Sciatic nerve (tissue), 2 donors: ENCODE results near the gene DSTN. TPM values are rescaled to one million over a fixed set of nuclear protein-coding genes. Genes with fewer than 3 reads are reported as not detected.
A peak's percentile ranks its signal among the peaks of the same experiment; 100 is the strongest.

ENCODE experiments used
- ATAC-seq: fragments of 200-7000 bp; cut with Tn5 transposase; one replicate; pipeline ENCODE4 v1.9.1; 2020; ENCODE audit warnings: mild to moderate bottlenecking, moderate library complexity
- DNase-seq: peaks from one replicate; pipeline ENCODE4 v3.0.0-alpha.2; 2020; ENCODE audit warnings: low spot score
- intact Hi-C: fragments of 100-400 bp; cut with DNase I; formaldehyde crosslinking; loops from one replicate; pipeline ENCODE4 v1.14.2; 2022
- total RNA-seq: library from RNA; stranded (reverse); fragmentation: NEBNext Ultra II Directional; extraction: Animal tissue kit (Norgen Biotek cat#: 25700); gene quantifications from one replicate; pipeline ENCODE4 v1.2.1, GENCODE V29; 2021
- donor health status: DM: no; HTN: no; CAD: no.
- donor health status: DM: no; HTN: no; CAD: no.

The DSTN gene
- total RNA-seq, 1 donor from 2014 or later = 268 TPM

- ATAC-seq (no peak), DNase-seq (no peak)
- intact Hi-C loops = no loop called here
Measured at GRCh38 chr20:17571153-17571527, 1.3 kb downstream of the DSTN start.

GRCh38 chr20:17572034-17572638 is 2.3 kb downstream of the DSTN start:
- intact Hi-C loops = no loop called here

GRCh38 chr20:17573463-17573862 is 3.6 kb downstream of the DSTN start:
- ATAC-seq (no peak), DNase-seq (no peak)
- intact Hi-C loops = no loop called here

More at GRCh38 chr20:17572034-17572638, 2.3 kb downstream of the DSTN start:
- ATAC-seq (no peak), DNase-seq (no peak)

- no peak for DNase-seq
- no peak for ATAC-seq
- intact Hi-C loops = no loop called here
Measured at GRCh38 chr20:17576215-17576614, 6.3 kb downstream of the DSTN start.

DNA sequence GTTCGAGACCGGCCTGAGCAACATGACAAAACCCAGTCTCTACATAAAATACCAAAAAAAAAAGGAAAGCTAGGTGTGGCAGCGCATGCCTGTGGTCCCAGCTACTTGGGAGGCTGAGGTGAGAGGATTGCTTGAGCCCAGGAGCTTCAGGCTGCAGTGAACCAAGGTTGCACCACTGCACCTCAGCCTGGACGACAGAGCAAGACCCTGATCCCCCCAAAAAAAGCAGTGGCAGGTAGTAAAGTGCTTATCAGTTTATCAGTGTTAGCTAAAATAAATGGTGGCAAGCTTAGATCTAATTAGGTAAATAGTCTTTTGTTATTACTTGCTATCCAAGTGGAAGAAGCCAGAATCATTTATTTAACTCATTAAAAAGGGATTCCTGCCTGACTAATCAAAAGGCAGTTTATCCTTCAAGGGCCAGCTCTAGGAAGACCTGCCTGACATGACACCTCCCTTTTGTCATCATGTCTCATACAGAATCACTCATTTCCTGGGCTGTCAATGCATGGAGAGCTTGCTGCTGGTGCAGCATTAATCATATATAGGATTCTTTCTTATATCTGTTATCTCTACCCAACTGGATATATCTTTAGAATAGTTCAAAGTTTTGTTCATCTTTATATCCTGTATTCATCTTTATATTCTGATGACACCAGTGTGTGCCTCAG is 9.6 kb downstream of the DSTN start:
- intact Hi-C loops = no loop called here
- DNase-seq (no peak), ATAC-seq (no peak)

DNA sequence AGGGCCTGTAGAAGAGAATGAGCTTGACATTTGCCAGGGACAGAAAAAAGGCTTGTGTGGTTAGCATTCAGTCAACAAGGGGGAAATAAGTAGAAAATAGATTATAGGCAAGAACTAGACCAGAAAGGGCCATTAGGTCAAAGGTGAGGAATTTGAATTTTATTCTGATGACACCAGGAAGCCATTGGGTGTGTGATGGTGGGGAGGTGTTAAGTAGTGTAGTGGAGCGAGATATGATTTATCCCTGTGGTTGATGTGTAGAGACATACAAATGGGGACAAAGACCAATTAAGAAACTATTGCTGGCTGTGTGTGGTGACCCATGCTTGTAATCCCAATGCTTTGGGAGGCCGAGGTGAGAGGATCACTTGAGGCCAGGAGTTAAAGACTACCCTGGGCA is 11.0 kb downstream of the DSTN start:
- intact Hi-C loops = no loop called here
- ATAC-seq = no peak
- no peak for DNase-seq

DNA sequence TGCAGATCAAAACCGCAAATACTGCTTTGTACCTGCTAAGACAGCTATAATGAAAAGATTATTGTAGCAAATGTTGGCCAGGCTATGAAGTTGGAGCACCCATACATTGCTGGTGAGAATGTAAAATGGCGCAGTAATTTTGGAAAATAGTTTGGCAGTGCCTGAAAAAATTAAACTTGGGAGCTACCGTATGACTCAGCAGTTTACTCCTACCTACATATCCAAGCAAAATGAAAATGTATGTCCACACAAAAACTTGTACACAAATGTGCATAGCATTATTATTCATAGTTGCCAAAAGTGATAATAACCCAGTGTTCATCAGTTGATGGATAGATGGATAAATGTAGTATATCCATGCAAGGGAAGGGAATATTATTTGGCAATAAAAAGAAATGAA is 13.3 kb downstream of the DSTN start:
- intact Hi-C loops = no loop called here
- DNase-seq = no peak
- ATAC-seq = no peak

DNA sequence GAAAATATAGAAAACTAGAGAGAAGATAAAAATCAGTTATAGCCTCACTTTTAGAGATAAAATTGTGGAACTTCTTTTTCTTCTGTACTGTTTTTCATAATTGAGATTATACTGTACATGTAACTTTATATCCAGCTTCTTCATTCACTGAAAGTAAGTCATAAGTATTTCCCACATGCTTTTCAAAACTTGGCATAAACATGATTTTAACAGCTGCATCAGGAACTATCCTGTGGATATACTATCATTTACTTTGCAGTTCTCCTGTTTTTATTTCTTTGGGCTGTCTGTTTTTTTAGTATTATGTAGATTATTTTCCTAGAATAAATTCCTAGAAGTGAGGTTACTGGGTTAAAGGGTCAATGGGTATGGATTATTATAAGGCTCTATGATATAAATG is 14.8 kb downstream of the DSTN start:
- intact Hi-C loops = no loop called here
- no peak for DNase-seq
- ATAC-seq = no peak

- DNase-seq = no peak
- intact Hi-C loops = no loop called here
- ATAC-seq = no peak
Measured at GRCh38 chr20:17586250-17586649, 16.4 kb downstream of the DSTN start.

DNA sequence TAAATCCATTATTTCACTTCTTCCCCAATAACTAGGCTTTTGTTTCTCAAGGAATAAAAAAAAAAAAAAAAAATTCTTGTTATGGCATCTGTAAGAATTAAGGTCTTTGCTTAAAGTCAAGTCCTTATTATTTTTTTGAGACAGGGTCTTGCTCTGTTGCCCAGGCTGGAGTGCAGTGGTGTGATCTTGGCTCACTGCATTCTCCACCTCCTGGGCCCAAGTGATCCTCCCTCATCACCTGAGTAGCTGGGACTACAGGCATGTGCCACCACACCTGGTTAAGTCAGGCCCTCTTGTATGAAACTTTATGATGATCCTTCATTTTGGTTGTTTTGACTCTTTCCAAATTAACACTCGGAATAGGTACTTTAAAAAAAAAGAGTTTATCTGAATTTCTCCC is 17.3 kb downstream of the DSTN start:
- ATAC-seq = no peak
- intact Hi-C loops = no loop called here
- no peak for DNase-seq

DNA sequence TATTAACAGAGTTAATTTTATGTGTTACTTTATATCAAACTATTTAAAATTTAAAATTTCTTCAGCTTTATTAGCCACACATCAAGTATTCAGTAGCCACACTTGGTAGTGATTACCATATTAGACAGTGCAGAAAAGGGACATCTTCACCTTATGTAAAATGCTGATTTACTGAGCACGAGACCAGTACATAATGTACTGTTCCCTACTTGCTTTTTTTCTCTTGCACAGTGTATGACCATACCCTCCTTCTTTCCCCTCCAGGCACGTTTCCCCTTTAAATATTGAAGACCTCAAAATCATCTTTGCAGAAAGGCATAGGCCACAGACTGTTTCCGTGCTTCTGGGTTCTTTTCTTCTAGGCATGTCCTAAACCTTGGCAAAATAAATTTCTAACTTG is 17.9 kb downstream of the DSTN start:
- ATAC-seq (no peak), DNase-seq (no peak)
- intact Hi-C loops = no loop called here

- no peak for DNase-seq
- intact Hi-C loops = no loop called here
- no peak for ATAC-seq
Measured at GRCh38 chr20:17589161-17589834, 19.4 kb downstream of the DSTN start.

DNA sequence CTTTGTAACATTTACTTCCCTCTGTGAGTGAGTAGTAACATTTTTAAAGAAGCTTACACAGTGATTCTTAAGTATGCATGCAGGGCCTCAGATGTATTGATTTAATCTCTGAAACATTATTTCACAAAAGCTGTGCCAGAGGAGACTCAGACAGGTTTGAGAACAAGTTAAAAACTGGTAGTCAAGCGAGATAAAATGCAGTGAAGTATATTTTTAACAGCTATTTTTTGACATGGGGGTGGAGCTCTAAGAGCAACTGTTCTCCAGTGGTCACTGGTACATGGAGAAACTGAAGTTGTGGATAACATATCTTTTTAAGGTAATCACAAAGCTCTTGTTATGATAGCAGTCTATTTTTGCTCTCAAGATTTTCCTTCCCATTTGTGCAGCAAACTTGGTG is 20.4 kb downstream of the DSTN start:
- intact Hi-C loops = no loop called here
- DNase-seq (no peak), ATAC-seq (no peak)

GRCh38 chr20:17593902-17594301 is 24.0 kb downstream of the DSTN start:
- intact Hi-C loops = no loop called here
- ATAC-seq = no peak

GRCh38 chr20:17594443-17594842 is 24.6 kb downstream of the DSTN start:
- no peak for ATAC-seq
- intact Hi-C loops = no loop called here
- no peak for DNase-seq

More at GRCh38 chr20:17593902-17594301, 24.0 kb downstream of the DSTN start:
- no peak for DNase-seq

GRCh38 chr20:17595856-17596255 is 26.0 kb downstream of the DSTN start:
- intact Hi-C loops = no loop called here
- no peak for DNase-seq
- ATAC-seq = no peak

DNA sequence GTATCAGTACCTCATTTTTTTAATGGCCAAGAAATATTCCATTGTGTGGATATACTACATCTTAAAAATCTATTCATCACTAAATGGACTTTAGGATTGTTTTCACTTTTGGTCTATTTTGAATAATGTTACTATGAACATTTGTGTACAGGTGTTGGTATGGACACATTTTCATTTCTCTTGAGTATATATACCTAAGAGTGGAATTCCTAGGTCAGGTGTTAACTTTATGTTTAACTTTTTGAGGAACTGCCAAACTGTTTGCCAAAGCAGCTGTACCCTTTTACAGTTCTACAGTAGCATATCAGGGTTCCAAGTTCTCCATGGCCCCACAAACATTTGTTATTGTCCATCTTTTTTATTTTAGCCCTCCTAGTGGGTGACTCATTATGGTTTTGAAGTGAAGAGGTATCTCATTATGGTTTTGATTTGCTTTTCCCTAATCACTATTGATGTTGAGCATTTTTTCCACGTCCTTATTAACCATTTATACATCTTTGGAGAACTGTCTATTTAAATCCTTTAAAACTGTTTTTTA is 28.2 kb downstream of the DSTN start:
- no peak for DNase-seq
- no peak for ATAC-seq
- intact Hi-C loops = no loop called here

GRCh38 chr20:17601957-17602356 is 32.1 kb downstream of the DSTN start:
- no peak for ATAC-seq
- DNase-seq = no peak

DNA sequence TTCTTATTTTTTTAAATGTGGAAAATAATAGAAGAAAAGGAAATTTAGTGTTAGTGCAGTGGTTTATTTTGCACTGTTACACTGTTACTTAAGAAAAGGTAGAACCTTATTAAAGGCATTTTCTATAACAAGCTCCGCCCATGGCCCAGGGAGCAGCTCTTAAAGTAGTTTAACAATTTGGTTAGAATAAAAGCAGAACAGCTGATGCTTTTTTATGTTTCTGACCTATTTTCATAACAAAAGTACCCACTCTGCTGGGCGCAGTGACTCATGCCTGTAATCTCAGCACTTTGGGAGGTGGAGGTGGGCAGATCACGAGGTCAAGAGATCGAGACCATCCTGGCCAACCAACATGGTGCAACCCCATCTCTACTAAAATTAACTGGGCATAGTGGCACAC is 32.6 kb downstream of the DSTN start:
- ATAC-seq = no peak
- intact Hi-C loops = no loop called here

More at GRCh38 chr20:17601957-17602356, 32.1 kb downstream of the DSTN start:
- intact Hi-C loops = no loop called here

DNA sequence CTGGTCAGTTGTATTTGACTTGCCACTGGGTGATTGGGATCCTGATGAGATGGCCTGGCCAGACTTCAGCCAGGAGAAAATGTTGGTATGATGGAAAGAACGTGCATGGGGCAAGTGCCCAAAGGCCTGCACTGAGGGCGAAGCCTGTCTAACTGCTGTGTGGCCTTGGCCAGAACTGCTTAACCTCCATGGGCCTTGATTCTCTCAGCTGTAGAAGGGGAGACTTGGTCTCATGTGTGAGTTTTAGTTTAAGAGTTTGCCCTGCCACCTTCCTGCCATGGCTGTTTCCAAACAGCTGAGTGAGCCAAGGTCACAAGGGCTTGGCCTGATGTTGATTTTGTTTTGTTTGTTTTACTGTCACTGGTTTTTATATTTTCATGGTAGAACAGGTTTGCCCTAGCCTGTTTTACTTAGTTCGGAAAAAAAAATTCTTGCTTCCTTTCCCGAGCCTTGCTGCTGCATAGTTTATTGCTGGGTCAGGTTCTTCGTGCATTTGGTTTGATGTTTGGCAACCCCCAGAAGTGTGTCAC is 35.3 kb downstream of the DSTN start:
- ATAC-seq (peak; percentile 18), DNase-seq (no peak)
- intact Hi-C loops = no loop called here

More for the DNA sequence above, 32.6 kb downstream of the DSTN start:
- no peak for DNase-seq
